Activated CD8-positive, alpha-beta T cell treated with anti-CD3 and anti-CD28 coated beads for 36 hours (primary cell): ENCODE data around the gene RPLP2. TPM values are rescaled to one million over a fixed set of nuclear protein-coding genes. Genes with fewer than 3 reads are reported as not detected.
A peak's percentile ranks its signal among the peaks of the same experiment; 100 is the strongest.

Source experiments
- ATAC-seq: fragments of 200-7000 bp; cut with Tn5 transposase; one replicate; pipeline ENCODE4 v1.10.0; 2021; ENCODE audit warnings: mild to moderate bottlenecking, moderate library complexity
- CTCF ChIA-PET: fragments of 350-600 bp; sonication (Branson Sonifier 250); formaldehyde crosslinking; loops from one replicate; lab custom pipeline; 2021; ENCODE audit warnings: antibody characterized with exemption; lab: Charles Lee
- POLR2A ChIA-PET: fragments of 350-600 bp; sonication (Branson Sonifier 250); formaldehyde crosslinking; loops from one replicate; lab custom pipeline; 2021; ENCODE audit warnings: antibody characterized with exemption; lab: Charles Lee
- DNase-seq: peaks from one replicate; pipeline ENCODE4 v3.0.0-alpha.2; 2020
- H3K27ac Mint-ChIP-seq: one replicate; pipeline ENCODE4 v1.8.0; 2021; ENCODE audit warnings: mild to moderate bottlenecking, mixed read lengths
- H3K27me3 Mint-ChIP-seq: one replicate; pipeline ENCODE4 v1.8.0; 2021; ENCODE audit warnings: mixed read lengths
- H3K36me3 Mint-ChIP-seq: one replicate; pipeline ENCODE4 v1.8.0; 2021; ENCODE audit warnings: low read depth, mixed read lengths
- H3K4me1 Mint-ChIP-seq: one replicate; pipeline ENCODE4 v1.8.0; 2021; ENCODE audit warnings: low read depth, mixed read lengths
- H3K4me3 Mint-ChIP-seq: one replicate; pipeline ENCODE4 v1.8.0; 2021; ENCODE audit warnings: mild to moderate bottlenecking, moderate library complexity, mixed read lengths
- H3K9me3 Mint-ChIP-seq: one replicate; pipeline ENCODE4 v1.8.0; 2021; ENCODE audit warnings: mixed read lengths
- intact Hi-C: fragments of 100-400 bp; cut with micrococcal nuclease; formaldehyde crosslinking; loops from one replicate; pipeline ENCODE4 v1.10.0; 2022
- total RNA-seq, 2 experiments: library from RNA; stranded (reverse); gene quantifications; one replicate each; pipeline ENCODE4 v1.2.3, GENCODE V29; 2021
- TF ChIP-seq, protein P1 (sequence below): fragments of 200-600 bp; IDR thresholded peaks from one replicate; pipeline ENCODE4 v1.8.0; 2022; ENCODE audit warnings: antibody characterized with exemption, mild to moderate bottlenecking

RPLP2 gene
- total RNA-seq, 2 experiments from 2014 or later, result 3,638 to 3,686 TPM

DNA sequence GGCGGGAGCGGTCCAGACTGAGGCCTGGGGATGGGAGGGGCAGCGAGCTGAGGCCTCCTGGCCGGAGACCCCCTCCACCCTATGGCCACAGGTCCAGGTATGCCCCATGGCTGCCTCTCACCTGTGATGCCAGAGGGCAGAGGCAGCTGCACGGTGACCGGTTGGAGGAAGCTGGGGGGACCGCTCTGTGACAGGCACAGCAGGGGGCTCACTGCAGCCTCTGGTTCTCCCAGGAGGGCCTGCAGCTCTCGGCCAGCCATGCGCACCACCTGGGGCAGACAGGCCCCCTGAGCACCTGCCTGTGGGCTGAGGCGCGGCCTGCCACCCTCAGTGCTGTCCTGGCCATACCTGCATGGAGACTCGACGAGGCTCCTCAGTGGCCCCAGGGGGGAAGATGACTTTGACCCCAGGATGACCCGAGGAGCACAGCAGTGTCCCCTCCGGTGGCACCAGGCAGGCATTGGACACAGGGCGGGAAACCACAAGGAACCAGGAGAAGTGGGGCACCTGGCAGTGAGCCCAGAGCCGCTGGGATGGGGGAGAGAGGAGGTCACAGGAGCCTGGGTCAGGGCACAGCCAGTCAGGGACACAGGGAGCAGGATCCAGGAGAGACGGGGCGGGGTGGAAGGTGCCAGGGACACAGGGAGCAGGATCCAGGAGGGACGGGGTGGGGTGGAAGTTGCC, 8.5 kb upstream of the RPLP2 start:
- DNase-seq, result no peak
- Mint-ChIP-seq H3K9me3 (no peaks in the 10 kb centered on the region), H3K4me1 (peaks cover 6% of the 10 kb centered on the region), H3K36me3 (peaks cover 2% of the 10 kb centered on the region), H3K27ac (no peak overlapping the region), H3K27me3 (no peaks in the 10 kb centered on the region), H3K4me3 (no peak overlapping the region)
- TF ChIP-seq, protein P1, sequence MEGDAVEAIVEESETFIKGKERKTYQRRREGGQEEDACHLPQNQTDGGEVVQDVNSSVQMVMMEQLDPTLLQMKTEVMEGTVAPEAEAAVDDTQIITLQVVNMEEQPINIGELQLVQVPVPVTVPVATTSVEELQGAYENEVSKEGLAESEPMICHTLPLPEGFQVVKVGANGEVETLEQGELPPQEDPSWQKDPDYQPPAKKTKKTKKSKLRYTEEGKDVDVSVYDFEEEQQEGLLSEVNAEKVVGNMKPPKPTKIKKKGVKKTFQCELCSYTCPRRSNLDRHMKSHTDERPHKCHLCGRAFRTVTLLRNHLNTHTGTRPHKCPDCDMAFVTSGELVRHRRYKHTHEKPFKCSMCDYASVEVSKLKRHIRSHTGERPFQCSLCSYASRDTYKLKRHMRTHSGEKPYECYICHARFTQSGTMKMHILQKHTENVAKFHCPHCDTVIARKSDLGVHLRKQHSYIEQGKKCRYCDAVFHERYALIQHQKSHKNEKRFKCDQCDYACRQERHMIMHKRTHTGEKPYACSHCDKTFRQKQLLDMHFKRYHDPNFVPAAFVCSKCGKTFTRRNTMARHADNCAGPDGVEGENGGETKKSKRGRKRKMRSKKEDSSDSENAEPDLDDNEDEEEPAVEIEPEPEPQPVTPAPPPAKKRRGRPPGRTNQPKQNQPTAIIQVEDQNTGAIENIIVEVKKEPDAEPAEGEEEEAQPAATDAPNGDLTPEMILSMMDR, result no peak
- intact Hi-C loops, result no loop called here
- no peak for ATAC-seq
- POLR2A ChIA-PET, result interaction anchor here (0.7 to 3.5 kb wide), 4 partner anchors 11 to 37 kb away, joined by 3 to 22 read pairs (median 4); no protein-coding TSS in a partner anchor
- CTCF ChIA-PET, result no interaction called here

DNA sequence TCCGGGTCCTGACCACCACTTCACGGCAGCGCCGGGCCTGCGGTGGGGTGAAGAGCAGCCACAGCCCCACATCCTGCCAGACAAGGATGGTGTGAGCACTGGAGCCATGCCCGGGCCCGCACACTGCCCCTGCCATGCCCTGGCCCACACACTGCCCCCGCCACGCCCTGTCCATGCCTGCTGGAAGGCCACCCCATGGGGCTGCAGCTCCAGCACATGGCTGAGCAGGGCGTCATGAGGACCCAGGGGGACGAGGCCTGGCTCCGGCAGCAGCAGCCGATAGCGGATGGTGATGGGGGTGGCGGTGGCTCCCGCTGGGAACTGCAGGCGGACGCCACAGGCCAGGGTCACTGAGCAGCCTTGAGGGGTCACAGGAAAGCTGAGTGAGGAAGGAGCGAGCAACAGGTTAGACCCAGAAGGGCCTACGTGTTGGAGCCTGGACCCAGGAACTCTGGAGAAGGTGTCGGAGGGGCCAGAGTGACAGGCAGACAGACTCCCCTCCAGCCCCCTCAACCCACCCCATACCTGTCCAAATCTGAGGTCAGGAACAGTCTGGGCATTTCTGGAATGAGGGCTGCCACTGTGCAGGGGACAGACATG, 7.6 kb upstream of the RPLP2 start:
- Mint-ChIP-seq H3K9me3 (no peaks in the 10 kb centered on the region), H3K36me3 (peaks cover 2% of the 10 kb centered on the region), H3K4me3 (no peak overlapping the region), H3K27ac (no peak overlapping the region), H3K27me3 (no peaks in the 10 kb centered on the region), H3K4me1 (no peaks in the 10 kb centered on the region)
- intact Hi-C loops, result no loop called here
- DNase-seq (no peak), ATAC-seq (no peak)
- POLR2A ChIA-PET, result interaction anchor here (3.5 kb wide), 1 partner anchor 10 kb away, joined by 22 read pairs; no protein-coding TSS in a partner anchor
- TF ChIP-seq, protein P1, result no peak
- CTCF ChIA-PET, result no interaction called here

DNA sequence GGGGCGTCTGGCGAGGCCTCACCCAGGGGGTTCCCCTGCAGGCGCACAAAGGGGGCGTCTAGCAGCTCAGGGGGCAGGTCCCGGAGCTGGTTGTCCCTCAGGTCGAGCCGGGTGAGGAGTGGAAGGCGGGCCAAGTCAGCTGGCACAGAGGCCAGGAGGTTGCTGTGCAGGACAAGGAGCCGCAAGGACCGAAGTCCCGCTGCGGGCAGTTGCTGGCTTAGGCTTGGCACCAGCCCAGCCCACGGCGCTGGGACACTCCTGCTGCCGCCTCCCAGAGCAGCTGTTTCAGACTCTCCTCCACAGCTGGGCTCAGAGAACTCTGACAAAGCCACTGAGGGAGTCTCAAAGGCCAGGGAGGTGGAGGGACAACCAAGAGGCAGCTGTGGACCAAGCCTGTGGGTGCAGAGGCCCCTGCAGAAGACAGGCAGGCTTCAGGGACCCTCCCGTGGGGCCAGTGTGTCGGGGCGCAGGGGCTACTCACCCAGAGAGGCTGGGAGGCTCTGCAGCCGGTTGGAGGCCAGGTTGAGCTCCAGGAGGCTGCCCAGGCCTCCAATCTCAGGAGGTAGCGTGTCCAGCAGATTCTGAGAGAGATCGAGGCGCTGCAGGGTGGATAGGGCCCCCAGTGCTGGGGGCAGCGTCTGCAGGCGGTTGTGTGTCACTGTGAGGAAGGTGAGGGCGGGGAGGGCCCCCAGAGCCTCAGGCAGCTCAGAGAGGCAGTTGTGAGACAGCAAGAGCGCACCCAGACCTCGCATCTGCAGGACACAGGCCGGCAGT, 6.9 kb upstream of the RPLP2 start:
- Mint-ChIP-seq H3K4me3 (peak overlapping the region; percentile 38), H3K4me1 (peaks cover 2% of the 10 kb centered on the region), H3K27ac (no peak overlapping the region), H3K9me3 (no peaks in the 10 kb centered on the region), H3K27me3 (no peaks in the 10 kb centered on the region), H3K36me3 (peaks cover 3% of the 10 kb centered on the region)
- TF ChIP-seq, protein P1, result no peak
- DNase-seq, result no peak
- no peak for ATAC-seq
- POLR2A ChIA-PET, result interaction anchor here (1.0 to 3.5 kb wide), 3 partner anchors 9 to 16 kb away, joined by 3 to 22 read pairs (median 3); partner anchors contain the start of gene PNPLA2
- intact Hi-C loops, result no loop called here
- CTCF ChIA-PET, result no interaction called here

- H3K27me3 Mint-ChIP-seq, result no peaks in the 10 kb centered on the region
- no peaks in the 10 kb centered on the region for H3K9me3 Mint-ChIP-seq
- CTCF ChIA-PET, result no interaction called here
- H3K4me3 Mint-ChIP-seq, result peak overlapping the region; percentile 79
- peaks cover 4% of the 10 kb centered on the region for H3K36me3 Mint-ChIP-seq
- POLR2A ChIA-PET, result interaction anchor here (1.0 to 3.5 kb wide), 4 partner anchors 9 to 15 kb away, joined by 3 to 22 read pairs (median 3); partner anchors contain the start of gene PNPLA2
- no peak overlapping the region for H3K27ac Mint-ChIP-seq
- DNase-seq (no peak), ATAC-seq (no peak)
- peaks cover 3% of the 10 kb centered on the region for H3K4me1 Mint-ChIP-seq
- intact Hi-C loops, result no loop called here
- TF ChIP-seq, protein P1, result no peak
Observed at GRCh38 chr11:803467-803742, 6.4 kb upstream of the RPLP2 start.
